Measurements from ENCODE around the gene LRRC71.

LRRC71 gene

GRCh38 chr1:156920233-156921052 is at the start of gene LRRC71:
Gene LRRC71 (plus strand): TSS chr1:156920632. CDS start chr1:156920804, 172 bp downstream.
- DNase-seq = peak; percentile 67 to 88

GRCh38 chr1:156873659-156874058 is 46.8 kb upstream of the LRRC71 start:
- no peak for DNase-seq

GRCh38 chr1:156874142-156874541 is 46.3 kb upstream of the LRRC71 start:
- no peak for DNase-seq

- no peak for DNase-seq
Measured at GRCh38 chr1:156874572-156875340, 45.7 kb upstream of the LRRC71 start.

- no peak for DNase-seq
Measured at GRCh38 chr1:156875341-156875615, 45.2 kb upstream of the LRRC71 start.

- no peak for DNase-seq
Measured at GRCh38 chr1:156876281-156876680, 44.2 kb upstream of the LRRC71 start.

GRCh38 chr1:156877433-156878170 is 42.8 kb upstream of the LRRC71 start:
- DNase-seq = no peak

- no peak for DNase-seq
Measured at GRCh38 chr1:156879876-156880275, 40.6 kb upstream of the LRRC71 start.

GRCh38 chr1:156880473-156880872 is 40.0 kb upstream of the LRRC71 start:
- no peak for DNase-seq

- DNase-seq = no peak
Measured at GRCh38 chr1:156881101-156881500, 39.3 kb upstream of the LRRC71 start.

- no peak for DNase-seq
Measured at GRCh38 chr1:156881663-156882062, 38.8 kb upstream of the LRRC71 start.

GRCh38 chr1:156882543-156882942 is 37.9 kb upstream of the LRRC71 start:
- DNase-seq = no peak

- no peak for DNase-seq
Measured at GRCh38 chr1:156883919-156884318, 36.5 kb upstream of the LRRC71 start.

- no peak for DNase-seq
Measured at GRCh38 chr1:156884560-156885184, 35.8 kb upstream of the LRRC71 start.

- no peak for DNase-seq
Measured at GRCh38 chr1:156885314-156885713, 35.1 kb upstream of the LRRC71 start.

GRCh38 chr1:156885880-156886355 is 34.5 kb upstream of the LRRC71 start:
- DNase-seq = no peak

- DNase-seq = no peak
Measured at GRCh38 chr1:156886583-156887281, 33.7 kb upstream of the LRRC71 start.

- no peak for DNase-seq
Measured at GRCh38 chr1:156887317-156887716, 33.1 kb upstream of the LRRC71 start.

GRCh38 chr1:156887734-156888133 is 32.7 kb upstream of the LRRC71 start:
- DNase-seq = no peak

- peak; percentile 45 to 90 for DNase-seq
Measured at GRCh38 chr1:156889802-156890580, 30.4 kb upstream of the LRRC71 start.
